Liver (tissue), 9 donors: ENCODE results near the gene STK32C. TPM values are rescaled to one million over a fixed set of nuclear protein-coding genes. Genes with fewer than 3 reads are reported as not detected.
"Not testable (repeated sequence)": the region's sequence is repeated elsewhere in the genome, so short reads cannot be mapped to it uniquely, and the experiment has no call there.

Experiments used
- DNase-seq: peaks from one replicate; pipeline ENCODE4 v3.0.0-alpha.2; 2017; ENCODE audit warnings: low spot score
- H3K27ac ChIP-seq, 2 donors: one replicate each; pipeline ENCODE4 v1.7.0; 2013; ENCODE audit warnings: inconsistent platforms in 2 of 2, low read length in 2 of 2, control low read depth in 1 of 2, low read depth in 1 of 2, mild to moderate bottlenecking in 1 of 2
- H3K27me3 ChIP-seq, 4 donors: one replicate each; pipeline versions ENCODE4 v1.6.1 to v1.7.0; 2013; ENCODE audit warnings: low read length in 3 of 4, inconsistent platforms in 1 of 4, mild to moderate bottlenecking in 1 of 4, moderate library complexity in 1 of 4; ENCODE audit not compliant: control insufficient read depth in 4 of 4, insufficient read depth in 4 of 4
- H3K36me3 ChIP-seq, 4 donors: one replicate each; pipeline versions ENCODE4 v1.6.1 to v1.7.0; 2013; ENCODE audit warnings: low read length in 3 of 4, mild to moderate bottlenecking in 3 of 4, low read depth in 1 of 4, moderate library complexity in 1 of 4; ENCODE audit not compliant: control insufficient read depth in 4 of 4, insufficient read depth in 3 of 4
- H3K4me1 ChIP-seq, 4 donors: one replicate each; pipeline versions ENCODE4 v1.6.1 to v1.7.0; 2013; ENCODE audit warnings: low read length in 3 of 4, mild to moderate bottlenecking in 3 of 4, moderate library complexity in 1 of 4; ENCODE audit not compliant: control insufficient read depth in 4 of 4, insufficient read depth in 4 of 4
- H3K4me3 ChIP-seq, 3 donors: one replicate each; pipeline versions ENCODE4 v1.6.1 to v1.7.0; 2013; ENCODE audit warnings: low read length in 3 of 3, control low read depth in 1 of 3, low read depth in 1 of 3, mild to moderate bottlenecking in 1 of 3
- H3K9ac ChIP-seq, 2 donors: one replicate each; pipeline ENCODE4 v1.7.0; 2013; ENCODE audit warnings: low read length in 2 of 2, mild to moderate bottlenecking in 2 of 2, moderate library complexity in 2 of 2, control low read depth in 1 of 2, low read depth in 1 of 2
- H3K9me3 ChIP-seq, 4 donors: one replicate each; pipeline versions ENCODE4 v1.6.1 to v1.7.0; 2013; ENCODE audit warnings: low read length in 3 of 4; ENCODE audit not compliant: control insufficient read depth in 4 of 4
- EGR1 ChIP-seq, 2 donors: IDR thresholded peaks; 2 replicates each; pipeline ENCODE4 v1.6.1; 2016 to 2018; ENCODE audit warnings: antibody characterized with exemption in 2 of 2, low read depth in 2 of 2
- FOXA1 ChIP-seq: IDR thresholded peaks from 2 replicates; pipeline ENCODE4 v1.6.1; 2016; ENCODE audit warnings: antibody characterized with exemption
- FOXA2 ChIP-seq: IDR thresholded peaks from 2 replicates; pipeline ENCODE4 v1.6.1; 2016; ENCODE audit warnings: antibody characterized with exemption
- GABPA ChIP-seq, 2 donors: IDR thresholded peaks in 1 of 2; conservative IDR thresholded peaks in 1 of 2; 2 replicates each; pipeline ENCODE4 v1.6.1; 2016; ENCODE audit warnings: antibody characterized with exemption in 2 of 2, mild to moderate bottlenecking in 1 of 2, moderate library complexity in 1 of 2
- HNF4A ChIP-seq, 2 donors: conservative IDR thresholded peaks; 2 replicates each; pipeline ENCODE4 v1.6.1; 2016; ENCODE audit warnings: antibody characterized with exemption in 2 of 2, mild to moderate bottlenecking in 2 of 2
- RAD21 ChIP-seq, 2 donors: IDR thresholded peaks; 2 replicates each; pipeline ENCODE4 v1.6.1; 2016; ENCODE audit warnings: antibody characterized with exemption in 2 of 2, mild to moderate bottlenecking in 2 of 2
- RXRA ChIP-seq, 2 donors: IDR thresholded peaks; 2 replicates each; pipeline ENCODE4 v1.6.1; 2017 to 2018; ENCODE audit warnings: antibody characterized with exemption in 2 of 2, mild to moderate bottlenecking in 1 of 2
- SP1 ChIP-seq: IDR thresholded peaks from 2 replicates; pipeline ENCODE4 v1.6.1; 2018; ENCODE audit warnings: antibody characterized with exemption, mild to moderate bottlenecking
- TAF1 ChIP-seq: conservative IDR thresholded peaks from 2 replicates; pipeline ENCODE4 v1.6.1; 2016; ENCODE audit warnings: antibody characterized with exemption, mild to moderate bottlenecking
- YY1 ChIP-seq: IDR thresholded peaks from 2 replicates; pipeline ENCODE4 v1.6.1; 2016; ENCODE audit warnings: antibody characterized with exemption, mild to moderate bottlenecking
- WGBS: extraction: QIAGEN DNeasy Blood & Tissue Kit; methylation state at CpG from one replicate; pipeline ENCODE4 v1.1.7; 2013; 5-methylcytosine and 5-hydroxymethylcytosine counted together
- polyA plus RNA-seq, 2 donors: library from polyadenylated mRNA; stranded (reverse) in 1 of 2; unstranded in 1 of 2; fragments of 200-250 nt in 1 of 2; fragments of >200 nt in 1 of 2; fragmentation: Nextera tagmentation in 1 of 2; extraction: Ambion mirVana in 1 of 2; gene quantifications; one replicate each; pipeline versions ENCODE4 v1.2.1 to v1.2.3, GENCODE V29; 2013 to 2015
- total RNA-seq, 2 donors: library from RNA; depleted of rRNA; stranded (reverse); fragments of >200 nt; gene quantifications; one replicate each; pipeline ENCODE4 v1.2.3, GENCODE V29; 2014
- TF ChIP-seq, protein P1 (sequence below): IDR thresholded peaks from 2 replicates; pipeline ENCODE4 v1.6.1; 2016; ENCODE audit warnings: antibody characterized with exemption
- donor health status: healthy.
- donor health status: healthy.
- donor health status: healthy.
- donor health status: healthy.
- donor health status: healthy.

The STK32C gene
- total and polyA plus RNA-seq, 4 donors = 1.8 to 4.6 (median 2.2) TPM

DNA sequence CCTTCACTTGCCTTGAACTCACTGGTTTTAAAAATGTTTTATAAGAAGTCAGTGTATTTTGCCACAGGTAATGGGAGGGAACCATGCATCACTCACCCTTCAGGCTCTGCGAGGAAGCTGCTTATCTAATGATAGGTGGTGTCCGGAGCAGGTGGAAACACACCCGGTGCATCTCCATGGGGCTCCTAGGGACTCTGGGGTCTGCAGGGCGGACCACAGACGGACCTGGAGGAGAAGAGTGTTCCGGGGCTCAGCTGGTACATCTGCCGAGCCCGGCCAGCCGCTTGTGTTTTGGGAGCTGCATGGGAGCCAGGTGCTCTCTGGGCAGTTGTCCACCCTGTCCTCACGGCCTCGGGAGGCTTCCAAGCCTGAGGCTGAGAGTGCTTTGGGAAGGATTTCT is 31.5 kb upstream of the STK32C start:
- TF ChIP-seq, protein P1, sequence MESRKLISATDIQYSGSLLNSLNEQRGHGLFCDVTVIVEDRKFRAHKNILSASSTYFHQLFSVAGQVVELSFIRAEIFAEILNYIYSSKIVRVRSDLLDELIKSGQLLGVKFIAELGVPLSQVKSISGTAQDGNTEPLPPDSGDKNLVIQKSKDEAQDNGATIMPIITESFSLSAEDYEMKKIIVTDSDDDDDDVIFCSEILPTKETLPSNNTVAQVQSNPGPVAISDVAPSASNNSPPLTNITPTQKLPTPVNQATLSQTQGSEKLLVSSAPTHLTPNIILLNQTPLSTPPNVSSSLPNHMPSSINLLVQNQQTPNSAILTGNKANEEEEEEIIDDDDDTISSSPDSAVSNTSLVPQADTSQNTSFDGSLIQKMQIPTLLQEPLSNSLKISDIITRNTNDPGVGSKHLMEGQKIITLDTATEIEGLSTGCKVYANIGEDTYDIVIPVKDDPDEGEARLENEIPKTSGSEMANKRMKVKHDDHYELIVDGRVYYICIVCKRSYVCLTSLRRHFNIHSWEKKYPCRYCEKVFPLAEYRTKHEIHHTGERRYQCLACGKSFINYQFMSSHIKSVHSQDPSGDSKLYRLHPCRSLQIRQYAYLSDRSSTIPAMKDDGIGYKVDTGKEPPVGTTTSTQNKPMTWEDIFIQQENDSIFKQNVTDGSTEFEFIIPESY = no peak
- WGBS = 94% methylated on average over 11 of the region's 11 CpGs
- no peaks in the 10 kb centered on the region for H3K9me3 ChIP-seq
- no peak overlapping the region for H3K9ac ChIP-seq
- H3K4me3 ChIP-seq = no peak overlapping the region
- H3K27me3 ChIP-seq = no peaks in the 10 kb centered on the region
- H3K36me3 ChIP-seq = peaks cover 0 to 4% (median 1%) of the 10 kb centered on the region in 4 donors
- peaks cover 0 to 11% (median 4%) of the 10 kb centered on the region in 4 donors for H3K4me1 ChIP-seq
- H3K27ac ChIP-seq = no peak overlapping the region
- no peak for DNase-seq

DNA sequence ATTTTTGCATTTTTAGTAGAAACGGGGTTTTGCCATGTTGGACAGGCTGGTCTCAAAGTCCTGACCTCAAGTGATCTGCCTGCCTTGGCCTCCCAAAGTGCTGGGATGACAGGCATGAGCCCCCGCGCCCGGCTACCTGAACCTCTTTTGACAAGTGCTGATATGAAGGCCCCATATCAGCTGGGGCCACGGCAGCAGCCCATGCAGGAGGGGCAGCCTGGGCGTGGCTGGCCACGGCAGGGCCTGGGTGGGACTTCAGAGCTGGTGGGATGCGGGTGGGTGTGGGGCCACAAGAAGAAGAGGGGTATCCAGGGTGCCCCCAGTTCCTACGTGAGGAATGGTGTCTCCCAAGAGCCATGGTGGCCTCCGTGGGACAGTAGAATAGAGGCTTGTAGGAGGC is 31.1 kb upstream of the STK32C start:
- DNase-seq = no peak
- WGBS = 95% methylated on average over 10 of the region's 10 CpGs
- Histone ChIP-seq H3K27me3 (no peaks in the 10 kb centered on the region), H3K4me3 (no peak overlapping the region), H3K27ac (no peak overlapping the region), H3K9ac (no peak overlapping the region), H3K9me3 (no peaks in the 10 kb centered on the region), H3K36me3 (peaks cover 0 to 4% (median 1%) of the 10 kb centered on the region in 4 donors), H3K4me1 (peaks cover 0 to 11% (median 4%) of the 10 kb centered on the region in 4 donors)
- TF ChIP-seq HNF4A (conservative IDR thresholded peaks at IDR 0.05) (no peak), RAD21 (IDR thresholded peaks at IDR 0.05) (no peak), GABPA (IDR thresholded peaks at IDR 0.05 in 1 of 2, conservative IDR thresholded peaks at IDR 0.05 in 1 of 2) (no peak), FOXA1 (no peak), EGR1 (IDR thresholded peaks at IDR 0.05; ENCODE audit: low read depth in 2 of 2) (no peak)

GRCh38 chr10:132337854-132338253 is 30.1 kb upstream of the STK32C start:
- 94% methylated on average over 7 of the region's 7 CpGs for WGBS
- not testable (repeated sequence) for H3K27ac ChIP-seq, H3K36me3 ChIP-seq

DNA sequence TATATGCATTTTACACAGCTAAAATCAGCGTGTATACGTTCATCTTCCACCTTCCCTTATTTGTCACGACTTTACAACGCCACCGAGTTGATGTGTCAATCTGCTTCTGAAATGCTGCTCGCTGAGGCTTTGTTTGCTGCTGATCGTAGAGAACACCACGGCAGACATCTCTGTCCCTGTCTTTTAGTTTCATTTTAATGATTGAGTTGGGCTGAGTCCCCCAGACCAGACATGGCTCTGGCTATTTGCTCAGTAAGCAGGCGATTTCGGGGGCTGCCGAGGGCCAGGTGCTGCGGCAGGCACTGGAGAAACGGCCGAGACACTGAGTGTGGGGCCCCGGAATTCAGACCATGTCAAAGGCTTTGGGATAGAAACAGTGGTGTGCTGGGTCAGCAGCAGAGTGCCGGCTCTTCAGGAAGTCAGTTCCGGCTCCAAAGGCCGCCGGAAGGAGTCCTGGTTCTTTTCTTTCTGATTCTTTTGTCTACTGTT is 29.2 kb upstream of the STK32C start:
- DNase-seq = no peak
- Histone ChIP-seq H3K4me3 (peak overlapping the region; percentile 37 to 44 (median 42)), H3K4me1 (peaks cover 4 to 18% (median 12%) of the 10 kb centered on the region in 4 donors), H3K36me3 (peaks cover 0 to 4% (median 1%) of the 10 kb centered on the region in 4 donors), H3K27ac (peak overlapping the region; percentile 62 to 67), H3K9me3 (no peaks in the 10 kb centered on the region), H3K27me3 (no peaks in the 10 kb centered on the region), H3K9ac (peak overlapping the region; percentile 56 to 81)
- WGBS = 46% methylated on average over 19 of the region's 19 CpGs
- TF ChIP-seq YY1 = peak; percentile 29
- TF ChIP-seq RXRA (IDR thresholded peaks at IDR 0.05) = no peak
- TF ChIP-seq TAF1 = peak; percentile 33
- TF ChIP-seq HNF4A (conservative IDR thresholded peaks at IDR 0.05) = peak in 1 of 2 donors; percentile 8
- no peak for TF ChIP-seq FOXA2
- TF ChIP-seq GABPA (IDR thresholded peaks at IDR 0.05 in 1 of 2, conservative IDR thresholded peaks at IDR 0.05 in 1 of 2) = no peak
- TF ChIP-seq, protein P1 = no peak
- no peak for TF ChIP-seq SP1
- no peak for TF ChIP-seq RAD21 (IDR thresholded peaks at IDR 0.05)

More at GRCh38 chr10:132337854-132338253, 30.1 kb upstream of the STK32C start:
- peaks cover 0 to 11% (median 5%) of the 10 kb centered on the region in 4 donors for H3K4me1 ChIP-seq
- H3K4me3 ChIP-seq = peak overlapping the region in 1 of 3 donors; percentile 7
- not testable (repeated sequence) for H3K9ac ChIP-seq, DNase-seq, H3K9me3 ChIP-seq, H3K27me3 ChIP-seq
